Measurements from ENCODE around the gene MRAS.

DNA sequence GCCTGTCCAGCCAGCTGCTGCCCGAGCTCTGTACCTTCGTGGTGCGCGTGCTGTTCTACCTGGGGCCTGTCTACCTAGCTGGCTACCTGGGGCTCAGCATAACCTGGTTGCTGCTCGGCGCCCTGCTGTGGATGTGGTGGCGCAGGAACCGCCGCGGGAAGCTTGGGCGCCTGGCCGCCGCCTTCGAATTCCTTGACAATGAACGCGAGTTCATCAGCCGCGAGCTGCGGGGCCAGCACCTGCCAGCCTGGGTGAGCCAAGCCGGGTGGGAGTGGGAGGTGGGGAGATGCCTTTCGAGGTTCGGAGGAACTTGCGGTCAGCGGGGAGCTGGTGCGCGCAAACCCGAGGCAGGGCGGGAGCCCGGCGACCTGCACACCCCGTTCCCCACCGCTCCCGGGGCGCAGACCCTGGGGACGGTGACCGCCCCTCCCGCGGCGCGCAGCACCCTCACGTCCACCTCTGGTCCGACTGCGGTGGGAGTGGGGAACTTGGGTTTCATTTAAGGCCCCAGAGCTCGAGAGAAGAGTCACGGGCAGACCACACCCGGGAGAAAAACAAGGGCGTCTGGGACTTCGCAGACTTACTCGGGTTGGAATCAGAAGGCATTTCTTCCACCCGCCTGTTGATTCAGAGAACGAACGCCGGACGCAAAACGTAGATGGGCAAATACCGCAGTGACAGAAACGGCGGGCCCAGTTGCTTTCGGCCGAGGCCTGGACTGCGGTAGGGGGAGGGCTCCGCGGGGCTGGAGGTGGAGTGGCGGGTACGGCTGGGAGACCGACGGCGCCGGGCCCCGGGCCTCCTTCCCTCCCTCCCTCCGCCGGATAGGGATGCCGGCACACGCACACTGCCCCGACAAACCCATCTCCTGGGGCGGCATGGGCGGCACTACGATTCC lies 86.7 kb downstream of the MRAS start:
- TF ChIP-seq, protein P1, sequence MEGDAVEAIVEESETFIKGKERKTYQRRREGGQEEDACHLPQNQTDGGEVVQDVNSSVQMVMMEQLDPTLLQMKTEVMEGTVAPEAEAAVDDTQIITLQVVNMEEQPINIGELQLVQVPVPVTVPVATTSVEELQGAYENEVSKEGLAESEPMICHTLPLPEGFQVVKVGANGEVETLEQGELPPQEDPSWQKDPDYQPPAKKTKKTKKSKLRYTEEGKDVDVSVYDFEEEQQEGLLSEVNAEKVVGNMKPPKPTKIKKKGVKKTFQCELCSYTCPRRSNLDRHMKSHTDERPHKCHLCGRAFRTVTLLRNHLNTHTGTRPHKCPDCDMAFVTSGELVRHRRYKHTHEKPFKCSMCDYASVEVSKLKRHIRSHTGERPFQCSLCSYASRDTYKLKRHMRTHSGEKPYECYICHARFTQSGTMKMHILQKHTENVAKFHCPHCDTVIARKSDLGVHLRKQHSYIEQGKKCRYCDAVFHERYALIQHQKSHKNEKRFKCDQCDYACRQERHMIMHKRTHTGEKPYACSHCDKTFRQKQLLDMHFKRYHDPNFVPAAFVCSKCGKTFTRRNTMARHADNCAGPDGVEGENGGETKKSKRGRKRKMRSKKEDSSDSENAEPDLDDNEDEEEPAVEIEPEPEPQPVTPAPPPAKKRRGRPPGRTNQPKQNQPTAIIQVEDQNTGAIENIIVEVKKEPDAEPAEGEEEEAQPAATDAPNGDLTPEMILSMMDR (IDR thresholded peaks at IDR 0.05) = no peak
- TF ChIP-seq POLR2A (IDR thresholded peaks at IDR 0.05) = no peak
